HG02938 (cell line): ENCODE data around the gene NHLH2.

Source experiments
- ATAC-seq: cut with Tn5 transposase; IDR thresholded peaks from one replicate; pipeline ENCODE4 v1.9.1; 2021; ENCODE audit warnings: mild to moderate bottlenecking, moderate library complexity; ENCODE audit not compliant: unreplicated experiment

The NHLH2 gene

DNA sequence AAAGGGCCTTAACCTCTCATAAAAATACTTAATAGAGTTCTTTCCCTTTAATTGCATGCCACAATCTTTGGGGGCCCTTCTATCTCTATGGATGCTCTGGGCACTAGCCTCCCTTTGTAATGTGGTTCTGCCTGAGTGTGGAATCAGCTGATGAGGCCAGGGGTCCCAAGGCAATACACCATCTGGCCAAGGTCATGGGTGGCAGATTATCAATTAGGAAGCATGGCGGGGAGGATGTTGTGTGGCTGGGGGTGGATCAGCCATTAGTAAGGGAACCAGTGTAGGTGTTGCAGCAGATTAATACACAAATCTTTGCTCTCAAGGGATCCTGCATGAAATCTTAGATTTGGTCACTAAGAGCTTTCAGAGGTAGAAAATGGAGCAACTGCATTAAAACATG is 35.3 kb downstream of the NHLH2 start:
- ATAC-seq: no peak

DNA sequence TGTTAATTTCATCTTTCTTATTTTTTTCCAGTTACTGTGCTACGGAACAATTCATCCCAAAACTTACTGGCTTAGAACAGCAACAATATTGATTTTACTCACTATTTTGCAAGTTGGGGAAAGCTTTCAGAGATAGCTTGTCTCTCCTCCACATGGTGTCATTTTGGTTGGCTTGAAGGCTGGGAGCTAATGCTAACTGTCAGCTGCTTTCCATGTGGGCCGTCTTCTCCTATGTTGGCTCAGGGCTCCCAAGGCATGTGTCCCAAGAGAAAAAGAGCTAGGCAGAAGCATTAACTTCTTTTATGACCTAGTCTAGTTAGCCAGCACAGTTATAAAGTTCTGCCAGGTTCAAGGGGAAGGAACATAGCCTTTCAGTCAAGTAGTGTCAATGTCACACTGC is 38.5 kb downstream of the NHLH2 start:
- no peak for ATAC-seq

DNA sequence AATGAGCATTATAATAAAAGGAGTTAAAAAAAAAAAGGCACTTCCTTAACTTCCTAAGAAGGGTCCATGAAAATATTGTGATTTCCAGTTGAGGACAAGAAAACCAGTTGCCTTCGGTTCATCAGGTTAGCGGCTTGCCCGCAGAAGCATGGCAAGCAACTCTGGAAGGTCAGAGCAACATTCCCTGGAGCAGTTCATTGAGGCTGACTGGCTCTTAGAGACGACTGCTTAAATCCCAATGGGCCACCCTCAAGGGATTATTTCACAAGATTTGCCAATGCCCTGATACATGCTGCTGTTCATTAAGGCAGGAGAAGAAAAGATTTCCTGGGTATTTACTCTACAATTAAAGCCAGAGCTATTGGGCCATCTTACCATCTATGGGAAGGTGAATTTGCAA is 43.4 kb downstream of the NHLH2 start:
- ATAC-seq: no peak

DNA sequence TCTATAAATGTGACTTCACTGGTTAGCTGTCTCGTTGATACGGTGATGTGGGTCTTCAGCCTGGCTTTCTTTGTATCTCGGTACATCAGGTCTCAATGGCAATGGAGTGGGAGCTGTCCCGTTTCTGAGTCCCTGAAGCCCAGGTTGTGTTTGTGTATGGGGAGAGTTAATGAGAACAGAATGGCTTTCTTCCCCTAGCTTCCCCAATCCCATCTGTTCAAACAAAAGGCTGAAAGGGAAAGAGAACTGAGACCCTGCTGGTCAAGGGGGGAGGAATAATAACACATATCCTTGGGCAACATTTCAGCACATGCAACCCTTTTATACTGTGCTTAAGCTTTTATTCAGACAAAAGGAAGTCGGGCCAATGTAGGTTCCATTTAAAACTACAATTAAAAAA is 44.0 kb downstream of the NHLH2 start:
- ATAC-seq: no peak

DNA sequence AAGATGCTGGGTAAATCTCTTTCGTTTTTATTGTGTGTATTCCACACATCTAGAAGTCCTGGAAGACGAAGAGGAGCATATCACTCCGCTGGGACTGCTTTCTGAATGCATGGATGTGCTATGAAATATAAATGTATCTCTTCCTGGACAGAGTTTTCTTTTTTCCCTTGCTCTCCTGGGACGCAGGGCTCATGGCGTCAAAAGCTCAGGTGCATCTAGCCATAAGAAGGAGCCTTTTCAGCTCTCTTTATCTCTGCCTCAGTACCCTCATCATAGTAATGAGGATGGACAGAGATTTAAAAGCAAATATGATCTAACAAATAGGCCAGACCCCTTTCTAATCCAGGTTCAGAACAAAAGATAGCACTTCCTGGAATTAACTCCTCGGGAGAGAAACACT is 44.9 kb downstream of the NHLH2 start:
- no peak for ATAC-seq

DNA sequence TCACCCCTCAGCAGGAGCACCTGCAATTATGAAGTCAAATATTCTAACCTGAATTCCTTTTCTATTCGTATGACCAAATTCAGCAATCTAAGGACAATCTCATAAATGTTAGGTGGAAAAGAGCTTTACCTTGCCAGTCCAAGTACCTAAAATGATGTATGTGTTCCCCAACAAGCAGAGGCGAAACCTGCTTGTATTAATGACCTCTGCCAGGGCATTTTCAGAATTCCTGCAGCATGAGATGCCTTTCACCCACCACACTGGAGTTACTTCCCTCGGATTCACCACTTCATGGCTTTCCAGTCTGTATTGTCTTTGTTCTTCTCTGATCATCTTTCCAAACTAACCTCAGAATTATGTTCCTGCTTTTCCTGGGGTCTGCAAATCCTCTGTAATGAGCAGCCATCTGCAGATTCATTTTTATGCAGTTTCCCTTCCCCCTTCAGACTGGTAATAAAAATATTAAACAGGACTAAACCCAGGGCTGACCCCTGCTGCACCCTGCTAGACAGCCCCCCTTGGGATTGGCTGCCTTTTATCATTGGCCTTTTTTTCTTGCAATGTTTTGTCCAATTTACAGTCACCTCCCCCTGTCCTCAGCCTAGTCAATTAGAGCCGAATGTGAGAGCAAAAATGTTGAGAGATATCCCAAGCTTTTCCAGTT is 45.8 kb downstream of the NHLH2 start:
- no peak for ATAC-seq

DNA sequence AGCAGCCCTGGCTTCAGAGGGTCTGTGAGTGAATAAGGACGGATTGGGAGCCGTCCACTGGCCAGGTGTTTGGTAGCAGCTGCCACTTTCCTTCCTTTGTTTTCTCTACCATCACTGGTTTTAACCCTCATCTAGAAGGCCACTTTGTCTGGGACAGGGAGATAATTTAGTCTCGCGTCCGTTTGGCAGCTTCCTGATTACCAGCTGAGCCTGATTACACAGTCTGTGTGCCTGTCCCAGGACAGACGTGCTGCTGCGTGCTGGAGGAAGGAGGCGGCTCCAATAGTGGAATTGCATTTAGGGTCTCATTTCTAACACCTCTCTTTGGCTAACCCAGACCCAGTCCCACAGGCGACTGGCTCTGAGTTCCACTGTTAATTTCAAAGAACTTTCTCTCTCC is 47.8 kb downstream of the NHLH2 start:
- no peak for ATAC-seq

DNA sequence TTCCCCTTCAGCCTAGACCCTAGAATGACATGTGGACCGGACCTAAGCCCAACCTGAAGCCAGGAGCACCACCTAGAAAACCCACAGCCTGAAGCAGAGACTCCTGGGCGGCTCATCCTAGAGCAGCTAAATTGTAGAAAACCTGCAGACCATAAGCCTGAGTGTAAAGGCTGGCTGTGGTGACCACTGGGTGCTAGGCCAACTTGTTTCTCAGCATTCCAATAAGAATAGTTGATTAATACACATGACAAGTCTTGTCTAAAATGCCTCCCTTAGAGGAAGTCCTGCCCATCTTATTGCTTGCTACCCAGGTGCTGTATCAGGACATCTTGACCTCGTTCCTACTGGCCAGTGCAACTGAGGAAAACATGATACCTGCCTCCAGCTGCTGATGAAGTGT is 49.1 kb downstream of the NHLH2 start:
- ATAC-seq: no peak

DNA sequence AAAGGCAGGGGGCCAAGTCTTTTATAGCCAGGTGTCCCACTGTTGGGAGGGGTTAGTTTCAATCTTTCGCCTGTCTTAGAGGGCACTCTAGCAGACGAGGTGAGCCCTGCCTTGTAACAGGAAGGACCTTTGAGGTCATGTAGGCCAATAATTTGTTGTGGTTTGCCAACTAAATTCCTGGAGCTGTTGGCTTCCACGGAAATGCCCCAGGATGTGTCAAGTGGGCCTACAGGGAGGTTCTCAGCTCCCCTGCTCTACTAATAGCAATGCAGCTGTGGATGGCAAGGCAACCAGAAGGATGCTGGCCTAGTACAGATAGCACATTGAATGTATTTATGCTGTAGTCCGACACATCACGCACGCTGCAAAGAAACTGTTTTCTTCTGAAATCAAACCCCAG is 50.1 kb downstream of the NHLH2 start:
- ATAC-seq: no peak

DNA sequence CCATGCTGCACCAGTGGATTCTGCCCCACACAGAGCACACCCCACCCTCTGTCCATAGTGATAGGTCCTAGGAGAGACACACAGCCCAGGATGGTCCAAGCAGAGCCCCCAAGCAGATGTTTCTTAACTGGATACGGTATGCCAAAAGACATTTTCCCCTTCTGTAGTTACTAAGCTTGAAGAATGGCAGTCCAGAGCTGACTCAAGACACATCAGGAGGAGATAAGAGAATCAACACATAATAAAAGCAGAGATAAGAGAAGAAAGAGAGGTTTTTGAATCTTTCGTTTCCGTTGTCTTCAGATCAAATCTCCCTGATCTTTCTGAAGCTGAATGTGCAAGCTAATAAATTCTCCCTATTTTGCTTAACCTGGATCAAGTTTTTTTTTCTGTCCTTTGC is 50.6 kb downstream of the NHLH2 start:
- no peak for ATAC-seq
